B cell (primary cell): ENCODE data around the gene SCN2B.

Source experiments
- CTCF ChIP-seq: fragments of 200-600 bp; IDR thresholded peaks from one replicate; pipeline ENCODE4 v1.8.0; 2022; ENCODE audit warnings: antibody characterized with exemption, mild to moderate bottlenecking
- EZH2 ChIP-seq: IDR thresholded peaks from 2 replicates; pipeline ENCODE4 v1.6.1; 2012; ENCODE audit warnings: borderline replicate concordance, low read depth, mild to moderate bottlenecking, moderate library complexity, low read length; ENCODE audit not compliant: insufficient read depth, poor library complexity, severe bottlenecking

DNA sequence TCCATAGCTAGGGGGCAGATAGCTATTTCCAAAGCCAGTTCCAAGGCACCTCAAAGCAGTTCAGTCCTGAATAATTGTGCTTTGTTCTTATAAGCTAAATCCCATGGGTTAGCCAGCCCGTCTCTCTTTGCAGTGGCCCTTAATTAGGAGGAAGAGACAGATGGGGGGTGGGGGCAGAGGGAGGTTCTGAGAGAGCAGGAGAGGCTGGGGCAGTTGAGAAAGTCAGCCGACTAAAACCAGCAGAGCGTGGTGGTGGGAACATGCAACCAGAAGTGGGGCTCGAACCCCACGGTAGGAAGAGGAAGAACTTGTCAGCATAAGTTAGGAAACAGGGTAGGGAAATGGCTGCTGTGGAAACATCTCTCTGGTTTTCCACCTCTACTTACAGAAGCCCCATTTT is 12.9 kb downstream of the SCN2B start:
- no peak for TF ChIP-seq CTCF
- TF ChIP-seq EZH2: no peak
